ACC112 (cell line): Measurements from ENCODE around the gene INMT.
A peak's percentile ranks its signal among the peaks of the same experiment; 100 is the strongest.

Experiments used
- H2AFZ ChIP-seq: fragments of 200-600 bp; sonication (generic); one replicate; pipeline ENCODE4 v1.6.0; 2017; ENCODE audit warnings: antibody characterized with exemption, low read length; ENCODE audit not compliant: unreplicated experiment
- H3K27ac ChIP-seq: fragments of 200-600 bp; sonication (generic); 2 replicates; pipeline ENCODE4 v1.5.1; 2014; ENCODE audit warnings: low read depth, mild to moderate bottlenecking, antibody characterized with exemption, low read length, moderate library complexity
- H3K27me3 ChIP-seq: fragments of 200-600 bp; sonication (generic); 2 replicates; pipeline ENCODE4 v1.6.1; 2014; ENCODE audit warnings: mild to moderate bottlenecking, antibody characterized with exemption, low read length, moderate library complexity, mixed read lengths; ENCODE audit not compliant: insufficient read depth
- H3K36me3 ChIP-seq: fragments of 200-600 bp; sonication (generic); 2 replicates; pipeline ENCODE4 v1.6.1; 2016; ENCODE audit warnings: mild to moderate bottlenecking, antibody characterized with exemption, low read length, moderate library complexity, mixed read lengths; ENCODE audit not compliant: insufficient read depth
- H3K4me1 ChIP-seq: fragments of 200-600 bp; sonication (generic); one replicate; pipeline ENCODE4 v1.6.1; 2016; ENCODE audit warnings: low read length, mixed read lengths; ENCODE audit not compliant: insufficient read depth, unreplicated experiment, control insufficient read depth
- H3K4me3 ChIP-seq: fragments of 200-600 bp; sonication (generic); 2 replicates; pipeline ENCODE4 v1.5.1; 2014; ENCODE audit warnings: mild to moderate bottlenecking, low read depth, low read length
- H3K79me2 ChIP-seq: fragments of 200-600 bp; sonication (generic); one replicate; pipeline ENCODE4 v1.6.0; 2016; ENCODE audit warnings: low read length; ENCODE audit not compliant: control insufficient read depth, unreplicated experiment, insufficient read depth

INMT gene

DNA sequence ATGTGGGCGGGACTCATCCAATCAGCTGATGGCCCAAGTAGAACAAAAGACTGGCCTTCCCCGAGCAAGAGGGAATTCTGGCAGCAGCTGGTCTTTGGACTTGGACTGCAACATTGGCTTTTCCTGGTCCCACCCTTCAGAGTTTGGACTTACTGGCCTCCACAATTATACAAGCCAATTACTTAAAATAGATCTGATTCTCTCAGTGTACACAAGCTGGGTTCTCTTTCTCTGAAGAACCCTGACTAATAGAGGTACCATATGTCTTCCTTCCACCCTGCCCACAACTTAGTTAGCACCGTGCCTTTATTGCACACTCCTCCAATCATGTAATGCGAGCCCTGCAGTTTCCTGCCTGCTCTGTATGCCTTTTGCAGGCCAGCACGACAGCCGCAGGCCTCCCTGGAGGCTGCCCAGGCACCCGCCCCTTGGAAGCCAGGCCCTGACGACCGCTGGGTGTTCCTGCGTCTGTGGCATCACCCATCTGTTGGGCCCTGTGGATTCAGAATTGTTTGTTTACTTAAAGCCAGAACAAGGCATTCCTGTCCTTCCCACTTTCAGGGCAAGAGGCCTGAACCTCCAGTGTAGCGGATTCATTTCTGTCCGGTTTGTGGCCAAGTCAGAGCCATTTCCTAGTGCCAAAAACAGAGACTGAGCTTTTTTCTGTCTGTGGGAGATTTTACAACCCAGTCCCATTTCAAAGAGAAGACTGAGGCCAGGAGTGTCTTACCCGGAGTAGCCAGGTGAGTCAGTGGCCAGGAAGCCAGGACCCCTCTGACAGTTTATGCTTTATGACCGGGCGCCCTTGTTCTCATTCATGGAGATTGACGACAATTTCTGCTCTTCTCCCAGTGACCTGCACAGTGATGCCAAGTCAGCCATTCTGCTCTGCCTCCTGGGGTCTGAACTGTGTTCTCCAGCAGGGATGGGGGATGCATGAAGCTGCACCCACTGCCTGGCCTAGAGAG is 968 bp upstream of the INMT start:
- peak overlapping the region; percentile 48 for H2AFZ ChIP-seq
- H3K4me3 ChIP-seq, result no peak overlapping the region
- H3K27ac ChIP-seq, result peak overlapping the region; percentile 55

DNA sequence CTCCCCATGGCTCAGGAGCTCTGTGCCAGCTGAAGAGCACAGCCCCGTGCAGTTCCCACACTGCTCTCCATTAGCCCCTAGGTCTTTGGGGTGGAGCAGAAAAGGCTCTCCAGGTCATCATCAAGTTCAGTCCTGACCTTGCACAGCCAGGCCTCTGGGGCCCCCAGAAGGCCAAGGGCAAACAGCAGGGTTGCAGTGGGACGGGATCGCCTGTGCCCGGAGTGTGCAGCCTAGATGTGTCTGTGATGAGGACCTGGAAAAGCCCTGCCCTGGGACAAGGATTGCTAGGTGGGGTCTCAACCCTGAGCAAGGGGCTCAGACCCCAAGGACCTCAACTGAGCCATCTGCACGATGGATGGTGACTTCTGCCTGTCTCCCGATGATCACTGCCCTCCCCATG is 549 bp downstream of the INMT start:
- Histone ChIP-seq H3K4me3 (0 out of 2 replicates have a peak overlapping the region, but pooled peaks have one; percentile 12), H3K36me3 (no peaks in the 10 kb centered on the region), H3K79me2 (no peaks in the 10 kb centered on the region), H2AFZ (peak overlapping the region; percentile 59), H3K4me1 (peaks cover 23% of the 10 kb centered on the region), H3K27me3 (no peaks in the 10 kb centered on the region), H3K27ac (no peak overlapping the region)

More for the DNA sequence above, 968 bp upstream of the INMT start:
- Histone ChIP-seq H3K36me3 (no peaks in the 10 kb centered on the region), H3K27me3 (no peaks in the 10 kb centered on the region), H3K4me1 (peaks cover 23% of the 10 kb centered on the region), H3K79me2 (no peaks in the 10 kb centered on the region)

DNA sequence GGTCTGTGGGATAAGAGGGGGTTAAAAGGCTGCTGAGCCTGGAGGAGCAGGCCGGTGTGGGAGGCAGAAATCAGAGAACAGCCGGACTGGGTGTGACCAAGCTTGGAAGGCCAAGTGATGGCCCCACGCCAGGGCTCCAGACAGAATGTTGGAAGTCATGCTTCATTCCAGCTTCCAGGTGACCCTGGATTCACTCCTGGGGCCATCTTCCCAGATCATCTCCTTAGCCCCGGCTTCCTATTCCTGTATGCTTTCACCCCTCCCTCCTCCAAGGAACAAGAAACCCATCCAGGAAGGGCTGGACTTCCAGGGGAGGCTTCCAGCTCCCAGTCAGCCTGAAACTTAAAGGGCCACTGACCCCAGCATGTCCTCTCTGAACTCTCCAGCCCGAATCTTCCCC is 1.0 kb downstream of the INMT start:
- no peak overlapping the region for H3K27ac ChIP-seq
- H3K4me1 ChIP-seq, result peaks cover 23% of the 10 kb centered on the region
- no peaks in the 10 kb centered on the region for H3K27me3 ChIP-seq
- 0 out of 2 replicates have a peak overlapping the region, but pooled peaks have one; percentile 12 for H3K4me3 ChIP-seq
- no peaks in the 10 kb centered on the region for H3K79me2 ChIP-seq
- H2AFZ ChIP-seq, result peak overlapping the region; percentile 59
- no peaks in the 10 kb centered on the region for H3K36me3 ChIP-seq

DNA sequence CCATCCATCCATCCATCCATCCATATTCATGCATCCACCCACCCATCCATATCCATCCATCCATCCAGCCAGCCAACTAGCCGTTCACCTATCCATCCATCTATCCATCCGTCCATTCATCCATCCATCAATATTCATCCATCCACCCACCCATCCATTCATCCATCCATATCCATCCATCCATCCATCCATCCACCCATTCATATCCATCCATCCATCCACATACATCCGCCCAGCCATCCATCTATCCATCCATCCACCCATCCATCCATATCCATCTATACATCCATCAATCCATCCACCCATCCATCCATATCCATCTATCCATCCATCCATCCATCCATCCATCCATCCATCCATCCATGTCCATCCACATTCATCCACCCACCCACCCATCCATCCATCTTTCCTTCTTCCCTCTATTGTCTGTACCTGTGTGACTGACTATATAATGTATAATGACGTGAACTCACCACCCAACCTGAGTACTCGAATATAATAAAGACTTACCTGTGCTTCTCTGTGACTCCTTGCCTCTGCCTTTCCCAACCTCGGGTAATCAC is 2.5 kb downstream of the INMT start:
- Histone ChIP-seq H2AFZ (no peak overlapping the region), H3K27me3 (no peaks in the 10 kb centered on the region), H3K36me3 (no peaks in the 10 kb centered on the region)

DNA sequence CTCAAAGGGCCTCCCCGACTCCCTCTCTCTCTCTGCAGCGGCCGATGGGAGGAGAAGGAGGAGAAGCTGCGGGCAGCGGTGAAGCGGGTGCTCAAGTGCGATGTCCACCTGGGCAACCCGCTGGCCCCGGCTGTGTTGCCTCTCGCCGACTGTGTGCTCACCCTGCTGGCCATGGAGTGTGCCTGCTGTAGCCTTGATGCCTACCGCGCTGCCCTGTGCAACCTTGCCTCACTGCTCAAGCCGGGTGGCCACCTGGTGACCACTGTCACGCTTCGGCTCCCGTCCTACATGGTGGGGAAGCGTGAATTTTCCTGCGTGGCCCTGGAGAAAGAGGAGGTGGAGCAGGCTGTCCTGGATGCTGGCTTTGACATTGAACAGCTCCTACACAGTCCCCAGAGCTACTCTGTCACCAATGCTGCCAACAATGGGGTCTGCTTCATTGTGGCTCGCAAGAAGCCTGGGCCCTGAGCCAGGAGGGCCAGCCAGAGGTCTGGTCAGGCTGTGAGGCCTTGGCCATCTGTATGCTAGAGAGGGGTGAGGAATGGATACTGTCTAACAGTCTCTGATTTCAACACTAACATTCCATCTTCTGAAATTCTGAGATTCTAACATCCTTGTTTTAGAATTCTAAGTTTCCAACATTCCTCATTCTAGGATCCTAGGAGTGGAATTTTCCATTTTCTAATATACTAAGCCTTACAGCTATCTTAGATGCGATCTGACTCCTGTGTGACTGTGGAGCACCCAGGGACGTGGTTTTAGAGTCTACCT is 3.6 kb downstream of the INMT start:
- no peaks in the 10 kb centered on the region for H3K27me3 ChIP-seq
- H2AFZ ChIP-seq, result no peak overlapping the region
- no peak overlapping the region for H3K27ac ChIP-seq
- peaks cover 19% of the 10 kb centered on the region for H3K4me1 ChIP-seq
- H3K79me2 ChIP-seq, result no peaks in the 10 kb centered on the region
- no peaks in the 10 kb centered on the region for H3K36me3 ChIP-seq
- no peak overlapping the region for H3K4me3 ChIP-seq

More for the DNA sequence above, 2.5 kb downstream of the INMT start:
- Histone ChIP-seq H3K27ac (no peak overlapping the region), H3K4me3 (no peak overlapping the region), H3K79me2 (no peaks in the 10 kb centered on the region), H3K4me1 (peaks cover 23% of the 10 kb centered on the region)

DNA sequence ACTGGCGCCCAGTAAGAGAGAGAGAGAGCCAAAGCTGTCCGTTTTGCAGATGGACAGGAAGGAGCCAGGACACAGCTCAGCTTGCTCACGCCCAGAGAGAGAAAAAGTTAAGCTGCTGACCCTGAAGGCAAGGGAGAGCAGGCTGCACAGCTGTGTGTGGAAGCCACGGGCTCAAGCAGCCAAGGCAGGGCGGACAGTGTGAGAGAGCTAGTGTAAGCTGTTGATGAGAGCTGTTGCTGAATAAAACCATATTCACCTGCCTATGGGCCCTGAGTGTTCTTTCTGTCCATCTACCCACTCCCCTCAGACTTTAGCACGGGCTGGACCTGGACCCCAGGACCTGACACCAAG is 5.4 kb downstream of the INMT start:
- H3K36me3 ChIP-seq, result no peaks in the 10 kb centered on the region
- peaks cover 8% of the 10 kb centered on the region for H3K4me1 ChIP-seq
- H3K4me3 ChIP-seq, result no peak overlapping the region
- peaks cover 14% of the 10 kb centered on the region; the same call in 1 of the 2 replicates for H3K27me3 ChIP-seq
- H3K79me2 ChIP-seq, result no peaks in the 10 kb centered on the region
- no peak overlapping the region for H3K27ac ChIP-seq
- H2AFZ ChIP-seq, result no peak overlapping the region

DNA sequence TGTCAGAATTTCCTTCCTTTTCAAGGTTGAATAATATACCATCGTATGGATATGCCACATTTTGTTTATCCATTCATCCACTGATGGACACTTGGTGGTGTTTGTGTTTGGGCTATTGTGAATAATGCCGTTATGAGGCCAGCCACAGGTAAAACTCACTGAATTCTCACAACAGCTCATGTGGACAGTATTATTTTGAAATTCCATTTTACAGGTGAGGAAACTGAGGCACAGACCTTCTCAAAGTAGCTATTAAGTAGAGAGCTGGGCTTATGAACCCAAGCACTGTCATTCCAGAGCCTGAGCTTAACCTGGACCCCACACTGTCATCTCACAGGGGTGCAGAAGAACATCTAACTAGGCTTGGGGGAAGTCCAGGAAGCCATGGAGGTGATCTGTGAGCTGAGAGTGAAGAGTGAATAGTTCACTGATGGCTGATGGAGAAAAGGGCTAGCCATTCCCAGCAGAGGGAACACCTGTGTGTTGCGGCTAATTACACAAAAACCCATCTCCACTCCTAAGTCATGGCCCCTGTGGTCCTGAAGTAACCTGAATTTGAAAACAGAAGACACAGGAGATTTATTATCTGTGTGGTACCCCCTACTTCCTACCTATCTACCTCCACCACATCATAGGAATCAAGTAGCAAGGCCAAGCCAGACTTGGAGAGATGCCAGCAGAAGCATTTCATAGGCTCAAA is 8.7 kb downstream of the INMT start:
- H3K36me3 ChIP-seq, result no peaks in the 10 kb centered on the region
- peaks cover 14% of the 10 kb centered on the region; the same call in 1 of the 2 replicates for H3K27me3 ChIP-seq
- H3K79me2 ChIP-seq, result no peaks in the 10 kb centered on the region
- H3K4me1 ChIP-seq, result peaks cover 7% of the 10 kb centered on the region
- H2AFZ ChIP-seq, result no peak overlapping the region
- no peak overlapping the region for H3K4me3 ChIP-seq
- H3K27ac ChIP-seq, result no peak overlapping the region

DNA sequence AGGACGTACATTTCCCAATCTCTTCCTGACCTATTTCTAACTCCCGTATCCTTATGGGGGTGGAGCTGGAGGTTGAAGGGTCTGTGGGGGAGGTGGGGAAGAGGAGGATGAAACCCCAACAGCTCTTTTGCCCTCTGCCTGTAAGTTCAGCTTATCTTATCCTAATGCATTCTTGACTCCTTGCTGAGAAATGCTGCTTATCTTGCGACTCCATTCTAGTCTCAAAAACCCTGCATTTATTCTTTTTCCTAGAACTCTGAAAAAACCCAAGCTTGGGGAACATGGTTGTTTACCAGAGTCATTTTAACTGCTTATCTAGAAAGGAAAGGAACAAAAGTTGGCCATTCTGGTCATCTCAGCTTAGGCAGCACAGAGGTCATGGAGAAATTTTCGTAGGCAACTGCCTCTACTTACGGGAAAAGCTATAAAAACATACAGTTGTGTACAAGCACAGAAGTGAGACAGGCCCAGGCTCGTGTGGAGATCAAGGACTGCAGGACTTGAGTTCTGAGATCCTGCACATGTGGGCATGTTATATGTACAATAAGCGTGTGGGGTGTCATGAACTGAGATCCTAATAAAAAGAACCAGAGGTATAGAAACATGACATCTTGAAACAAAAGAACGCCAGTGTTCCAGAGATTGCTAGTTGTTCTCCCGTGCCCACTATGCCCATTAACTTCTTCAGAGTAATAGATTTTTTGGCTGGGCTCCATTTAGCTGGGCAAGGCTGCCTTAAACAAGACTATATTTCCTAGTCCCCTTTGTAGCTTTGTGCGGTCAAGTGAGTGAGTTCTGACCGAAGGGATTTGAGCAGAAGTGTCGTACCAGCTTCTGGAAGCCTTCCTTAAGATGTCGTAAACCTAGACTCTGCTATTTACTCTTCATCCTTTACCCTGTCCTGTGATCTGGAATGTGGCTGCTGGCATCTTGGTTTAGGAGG is 9.6 kb downstream of the INMT start:
- Histone ChIP-seq H3K36me3 (no peaks in the 10 kb centered on the region), H3K4me3 (no peak overlapping the region), H3K4me1 (peaks cover 7% of the 10 kb centered on the region), H3K79me2 (no peaks in the 10 kb centered on the region), H3K27me3 (peaks cover 14% of the 10 kb centered on the region; the same call in 1 of the 2 replicates), H2AFZ (no peak overlapping the region), H3K27ac (no peak overlapping the region)

DNA sequence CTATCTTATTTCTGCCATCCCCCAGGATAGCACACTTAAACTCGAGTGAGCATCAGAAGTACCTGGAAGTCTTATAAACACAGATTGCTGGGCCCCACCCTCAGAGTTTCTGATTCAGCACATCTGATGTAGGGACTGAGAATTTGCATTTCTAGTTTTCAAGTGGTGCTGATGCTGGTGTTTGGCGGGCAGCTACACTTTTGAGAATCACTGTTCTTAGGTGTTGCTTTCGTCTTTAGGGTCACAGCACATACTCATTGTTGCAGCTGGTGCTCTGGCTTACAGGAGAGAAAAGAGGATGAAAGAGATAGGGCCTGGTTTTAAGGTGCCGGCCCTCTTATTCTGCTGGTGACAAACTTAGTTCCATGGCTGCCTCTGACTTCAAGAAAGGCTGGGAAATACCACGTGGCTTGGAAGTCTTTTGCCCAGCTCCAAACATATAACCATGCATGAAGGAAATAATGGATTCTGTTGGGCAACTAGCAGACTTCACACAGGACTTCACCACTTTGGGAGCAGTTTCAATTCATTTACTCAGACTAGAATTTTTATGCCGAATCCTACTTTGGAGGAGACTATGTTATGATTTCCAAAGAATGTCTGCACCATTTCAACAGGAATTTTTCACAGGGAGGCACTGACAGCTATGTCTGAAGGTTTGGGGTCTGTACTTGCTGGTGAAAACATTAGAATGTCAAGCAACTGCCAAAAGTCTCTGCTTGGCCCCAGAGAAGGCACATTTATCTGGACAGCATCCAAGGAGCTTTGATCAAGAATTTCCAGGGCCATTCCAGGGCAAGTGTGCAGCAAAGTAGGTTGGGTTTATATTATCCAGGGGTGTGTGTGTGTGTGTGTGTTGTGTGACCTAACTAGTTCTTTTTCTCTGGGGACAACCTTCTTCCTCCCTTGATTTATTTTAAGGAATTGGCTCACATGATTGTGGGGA is 12.4 kb downstream of the INMT start:
- Histone ChIP-seq H2AFZ (peak overlapping the region; percentile 9), H3K36me3 (no peaks in the 10 kb centered on the region), H3K4me1 (peaks cover 7% of the 10 kb centered on the region), H3K79me2 (no peaks in the 10 kb centered on the region), H3K27me3 (peaks cover 14% of the 10 kb centered on the region; the same call in 1 of the 2 replicates), H3K4me3 (no peak overlapping the region), H3K27ac (no peak overlapping the region; the same call in 1 of the 2 replicates)
